SU-DHL-6 (cell line): ENCODE results near the gene UBE2E2.

ENCODE experiments used
- H2AFZ ChIP-seq: fragments of 200-600 bp; sonication (generic); 2 replicates; pipeline ENCODE4 v1.6.1; 2014; ENCODE audit warnings: low read depth, mild to moderate bottlenecking, moderate library complexity, mixed read lengths, antibody characterized with exemption, low read length; ENCODE audit not compliant: severe bottlenecking
- H3F3A ChIP-seq: fragments of 200-600 bp; shearing (Covaris generic); 2 replicates; pipeline ENCODE4 v1.6.0; 2016; ENCODE audit warnings: antibody characterized with exemption, mild to moderate bottlenecking; ENCODE audit not compliant: insufficient read depth
- H3K27ac ChIP-seq: fragments of 200-600 bp; sonication (generic); 2 replicates; pipeline ENCODE4 v1.5.1; 2016; ENCODE audit warnings: low read depth, mild to moderate bottlenecking, low read length, moderate library complexity, mixed read lengths
- H3K27me3 ChIP-seq: fragments of 200-600 bp; sonication (generic), shearing (Covaris generic); 2 replicates; pipeline ENCODE4 v1.6.0; 2014; ENCODE audit warnings: mild to moderate bottlenecking, low read length
- H3K36me3 ChIP-seq: fragments of 200-600 bp; sonication (generic); 2 replicates; pipeline ENCODE4 v1.6.1; 2014; ENCODE audit warnings: mild to moderate bottlenecking, low read length, mixed read lengths
- H3K4me2 ChIP-seq: fragments of 300-600, 200-600 bp; shearing (Covaris generic), sonication (generic); 2 replicates; pipeline ENCODE4 v1.6.0; 2014; ENCODE audit warnings: low read length, low read depth, mild to moderate bottlenecking; ENCODE audit not compliant: poor library complexity, severe bottlenecking
- H3K4me3 ChIP-seq: fragments of 200-600 bp; sonication (generic); 2 replicates; pipeline ENCODE4 v1.5.1; 2014; ENCODE audit warnings: antibody characterized with exemption, low read length, mild to moderate bottlenecking, mixed read lengths; ENCODE audit not compliant: insufficient read depth, poor library complexity, severe bottlenecking
- H3K79me2 ChIP-seq: fragments of 200-600 bp; sonication (generic); 2 replicates; pipeline ENCODE4 v1.6.1; 2014; ENCODE audit warnings: mild to moderate bottlenecking, low read length, moderate library complexity; ENCODE audit not compliant: insufficient read depth
- H3K9ac ChIP-seq: fragments of 200-600 bp; sonication (generic); 2 replicates; pipeline ENCODE4 v1.7.0; 2014; ENCODE audit warnings: mild to moderate bottlenecking, low read length
- H3K9me2 ChIP-seq: fragments of 200-600 bp; sonication (generic); replicated peaks from 2 replicates; pipeline ENCODE4 v1.6.1; 2014; ENCODE audit warnings: low read length; ENCODE audit not compliant: insufficient read depth
- H3K9me3 ChIP-seq: fragments of 200-600 bp; sonication (generic); 2 replicates; pipeline ENCODE4 v1.6.1; 2014; ENCODE audit warnings: low read length, mixed read lengths; ENCODE audit not compliant: insufficient read depth
- H4K20me1 ChIP-seq: fragments of 200-600 bp; sonication (generic); 2 replicates; pipeline ENCODE4 v1.6.1; 2014; ENCODE audit warnings: low read depth, mild to moderate bottlenecking, antibody characterized with exemption, low read length, moderate library complexity, mixed read lengths
- EZH2phosphoT487 ChIP-seq: fragments of 200-600 bp; sonication (generic), shearing (Covaris generic); conservative IDR thresholded peaks from 2 replicates; pipeline ENCODE4 v1.6.1; 2018; ENCODE audit warnings: mild to moderate bottlenecking, antibody characterized with exemption, low read length, moderate library complexity, mixed read lengths
- TF ChIP-seq, protein P1 (sequence below): fragments of 200-600 bp; sonication (generic); IDR thresholded peaks from one replicate; pipeline ENCODE4 v1.5.1; 2017; ENCODE audit warnings: antibody characterized with exemption, mild to moderate bottlenecking, low read length, moderate library complexity; ENCODE audit not compliant: insufficient read depth, poor library complexity, severe bottlenecking

UBE2E2 gene

DNA sequence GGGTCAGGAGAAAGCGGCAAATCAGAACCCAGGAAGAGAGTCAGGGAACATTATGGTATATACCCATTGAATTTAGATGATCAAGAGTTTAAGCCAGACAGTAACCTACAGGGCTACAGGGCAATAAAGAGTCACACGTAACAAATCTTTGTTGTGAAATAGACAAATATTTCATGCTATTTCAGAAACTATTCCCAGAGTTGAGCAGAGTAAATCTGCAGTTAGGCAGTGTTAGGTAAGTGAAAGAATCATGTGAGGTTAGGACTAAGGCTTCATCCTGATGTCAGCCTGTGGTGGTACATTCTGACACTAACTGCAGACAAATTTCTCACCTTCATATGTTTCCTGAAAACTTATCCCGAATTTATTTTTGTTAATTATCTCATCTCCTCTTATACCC is 153.0 kb downstream of the UBE2E2 start:
- no peaks in the 10 kb centered on the region for H3F3A ChIP-seq
- no peaks in the 10 kb centered on the region for H4K20me1 ChIP-seq
- no peak overlapping the region for H3K9ac ChIP-seq
- no peaks in the 10 kb centered on the region for H3K9me2 ChIP-seq
- no peaks in the 10 kb centered on the region for H3K79me2 ChIP-seq
- no peak overlapping the region for H2AFZ ChIP-seq
- H3K9me3 ChIP-seq, result no peaks in the 10 kb centered on the region
- no peak overlapping the region for H3K27ac ChIP-seq
- H3K27me3 ChIP-seq, result no peaks in the 10 kb centered on the region
- no peak overlapping the region for H3K4me3 ChIP-seq
- TF ChIP-seq, protein P1, sequence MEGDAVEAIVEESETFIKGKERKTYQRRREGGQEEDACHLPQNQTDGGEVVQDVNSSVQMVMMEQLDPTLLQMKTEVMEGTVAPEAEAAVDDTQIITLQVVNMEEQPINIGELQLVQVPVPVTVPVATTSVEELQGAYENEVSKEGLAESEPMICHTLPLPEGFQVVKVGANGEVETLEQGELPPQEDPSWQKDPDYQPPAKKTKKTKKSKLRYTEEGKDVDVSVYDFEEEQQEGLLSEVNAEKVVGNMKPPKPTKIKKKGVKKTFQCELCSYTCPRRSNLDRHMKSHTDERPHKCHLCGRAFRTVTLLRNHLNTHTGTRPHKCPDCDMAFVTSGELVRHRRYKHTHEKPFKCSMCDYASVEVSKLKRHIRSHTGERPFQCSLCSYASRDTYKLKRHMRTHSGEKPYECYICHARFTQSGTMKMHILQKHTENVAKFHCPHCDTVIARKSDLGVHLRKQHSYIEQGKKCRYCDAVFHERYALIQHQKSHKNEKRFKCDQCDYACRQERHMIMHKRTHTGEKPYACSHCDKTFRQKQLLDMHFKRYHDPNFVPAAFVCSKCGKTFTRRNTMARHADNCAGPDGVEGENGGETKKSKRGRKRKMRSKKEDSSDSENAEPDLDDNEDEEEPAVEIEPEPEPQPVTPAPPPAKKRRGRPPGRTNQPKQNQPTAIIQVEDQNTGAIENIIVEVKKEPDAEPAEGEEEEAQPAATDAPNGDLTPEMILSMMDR, result no peak
- no peak for TF ChIP-seq EZH2phosphoT487
- no peak overlapping the region for H3K4me2 ChIP-seq
- H3K36me3 ChIP-seq, result no peaks in the 10 kb centered on the region

DNA sequence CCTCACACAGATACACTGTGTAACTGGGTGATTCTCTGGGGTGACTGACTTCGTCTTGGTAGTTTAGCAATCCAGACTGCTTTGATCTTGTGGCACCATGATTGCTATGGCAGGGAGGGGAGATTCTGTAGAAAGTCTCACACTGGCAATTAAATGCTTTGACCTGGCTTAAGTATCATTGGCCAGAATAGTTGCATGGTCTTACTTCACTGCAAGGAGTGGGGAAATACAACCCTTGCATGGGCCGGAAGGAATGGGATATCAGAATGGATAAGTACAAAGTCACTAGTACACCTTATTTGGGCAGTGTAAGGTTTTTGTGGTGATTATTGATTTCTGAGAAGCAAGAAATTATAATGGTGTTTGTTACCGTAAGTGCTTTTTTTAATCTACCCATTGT is 153.8 kb downstream of the UBE2E2 start:
- Histone ChIP-seq H3K9me3 (no peaks in the 10 kb centered on the region), H3K4me3 (no peak overlapping the region), H3K27ac (no peak overlapping the region), H3K36me3 (no peaks in the 10 kb centered on the region), H3K4me2 (no peak overlapping the region), H3F3A (no peaks in the 10 kb centered on the region), H3K9ac (no peak overlapping the region), H3K79me2 (no peaks in the 10 kb centered on the region), H4K20me1 (no peaks in the 10 kb centered on the region), H3K9me2 (no peaks in the 10 kb centered on the region), H3K27me3 (no peaks in the 10 kb centered on the region), H2AFZ (no peak overlapping the region)
- TF ChIP-seq, protein P1, result no peak
- no peak for TF ChIP-seq EZH2phosphoT487

DNA sequence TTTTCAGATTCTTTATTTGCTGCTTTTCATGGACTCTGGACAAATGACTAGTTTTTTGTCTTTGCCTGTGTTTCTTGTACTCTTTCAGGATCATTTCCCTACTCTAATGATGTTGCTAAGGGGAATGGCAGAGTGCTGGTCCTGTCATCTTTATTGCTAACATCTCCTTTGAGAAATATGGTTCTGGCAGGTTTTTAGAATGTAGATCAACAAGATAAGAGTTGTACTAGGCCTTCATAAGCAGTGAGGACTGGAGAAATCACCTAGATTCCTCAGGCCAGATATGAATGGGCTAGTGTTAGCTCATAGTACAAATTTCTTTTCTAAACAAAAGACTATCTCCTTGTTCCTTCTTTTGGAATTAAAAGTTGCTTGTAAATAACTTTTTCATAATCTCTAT is 156.0 kb downstream of the UBE2E2 start:
- Histone ChIP-seq H4K20me1 (no peaks in the 10 kb centered on the region), H3K4me3 (no peak overlapping the region), H3K36me3 (no peaks in the 10 kb centered on the region), H3K9ac (no peak overlapping the region), H3F3A (no peaks in the 10 kb centered on the region), H2AFZ (no peak overlapping the region), H3K9me3 (0 out of 2 replicates have a peak, but pooled peaks cover 6% of the 10 kb centered on the region), H3K27me3 (no peaks in the 10 kb centered on the region), H3K79me2 (no peaks in the 10 kb centered on the region), H3K4me2 (no peak overlapping the region), H3K27ac (no peak overlapping the region), H3K9me2 (no peaks in the 10 kb centered on the region)
- TF ChIP-seq, protein P1, result no peak
- TF ChIP-seq EZH2phosphoT487, result no peak

DNA sequence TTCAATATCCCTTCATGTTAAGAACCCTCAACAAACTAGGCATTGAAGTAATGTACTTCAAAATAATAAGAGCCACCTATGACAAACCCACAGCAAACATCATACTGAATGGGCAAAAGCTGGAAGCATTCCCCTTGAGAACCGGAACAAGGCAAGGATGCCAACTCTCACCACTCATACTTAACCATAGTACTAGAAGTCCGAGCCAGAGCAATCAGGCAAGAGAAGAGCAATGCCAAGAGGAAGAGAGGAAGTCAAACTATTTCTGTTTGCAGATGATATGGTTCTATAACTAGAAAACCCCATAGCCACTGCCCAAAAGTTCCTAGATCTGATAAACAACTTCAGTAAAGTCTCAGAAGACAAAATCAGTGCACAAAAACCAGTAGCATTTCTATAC is 161.9 kb downstream of the UBE2E2 start:
- H3F3A ChIP-seq, result no peaks in the 10 kb centered on the region
- no peak overlapping the region for H3K27ac ChIP-seq
- no peak overlapping the region for H3K4me3 ChIP-seq
- H3K27me3 ChIP-seq, result no peaks in the 10 kb centered on the region
- H2AFZ ChIP-seq, result no peak overlapping the region
- 0 out of 2 replicates have a peak, but pooled peaks cover 6% of the 10 kb centered on the region for H3K9me3 ChIP-seq
- H4K20me1 ChIP-seq, result no peaks in the 10 kb centered on the region
- TF ChIP-seq EZH2phosphoT487, result no peak
- TF ChIP-seq, protein P1, result no peak
- no peaks in the 10 kb centered on the region for H3K36me3 ChIP-seq
- no peaks in the 10 kb centered on the region for H3K9me2 ChIP-seq
- no peak overlapping the region for H3K9ac ChIP-seq
- H3K4me2 ChIP-seq, result no peak overlapping the region
- H3K79me2 ChIP-seq, result no peaks in the 10 kb centered on the region
